ENCODE data around the gene IP6K3. TPM values are rescaled to one million over a fixed set of nuclear protein-coding genes. Genes with fewer than 3 reads are reported as not detected.

The IP6K3 gene
- total RNA-seq, 1 donor from 2014 or later = not detected

DNA sequence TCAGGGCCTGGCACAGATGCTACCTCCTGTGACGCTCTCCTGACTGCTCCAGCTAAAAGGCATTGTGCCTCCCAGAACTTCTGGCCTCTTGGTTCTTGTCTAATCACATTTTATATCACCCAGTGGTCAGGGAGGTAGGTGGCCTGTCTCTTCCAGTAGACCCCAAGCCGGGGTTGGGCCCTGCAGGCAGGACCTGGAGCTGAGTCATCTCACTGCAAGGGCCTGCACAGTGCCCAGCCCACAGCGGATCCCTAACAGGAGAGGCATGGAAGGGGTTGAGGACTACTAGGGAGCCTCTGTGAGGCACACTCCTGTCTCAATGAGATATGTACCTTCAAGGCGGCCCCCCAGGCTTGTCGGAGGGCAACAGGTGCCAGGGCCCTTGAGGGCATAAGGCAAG lies 35.9 kb upstream of the IP6K3 start:
- ATAC-seq (ENCODE audit: low read depth) (no peak), DNase-seq (no peak)
- no peak overlapping the region for H3K4me3 Mint-ChIP-seq
- intact Hi-C loops (cut with micrococcal nuclease) = no loop called here
- POLR2A ChIA-PET = no interaction called here
- no peaks in the 10 kb centered on the region for H3K9me3 Mint-ChIP-seq
- peaks cover 82% of the 10 kb centered on the region for H3K36me3 Mint-ChIP-seq (ENCODE audit: low read depth)
- TF ChIP-seq, protein P1, sequence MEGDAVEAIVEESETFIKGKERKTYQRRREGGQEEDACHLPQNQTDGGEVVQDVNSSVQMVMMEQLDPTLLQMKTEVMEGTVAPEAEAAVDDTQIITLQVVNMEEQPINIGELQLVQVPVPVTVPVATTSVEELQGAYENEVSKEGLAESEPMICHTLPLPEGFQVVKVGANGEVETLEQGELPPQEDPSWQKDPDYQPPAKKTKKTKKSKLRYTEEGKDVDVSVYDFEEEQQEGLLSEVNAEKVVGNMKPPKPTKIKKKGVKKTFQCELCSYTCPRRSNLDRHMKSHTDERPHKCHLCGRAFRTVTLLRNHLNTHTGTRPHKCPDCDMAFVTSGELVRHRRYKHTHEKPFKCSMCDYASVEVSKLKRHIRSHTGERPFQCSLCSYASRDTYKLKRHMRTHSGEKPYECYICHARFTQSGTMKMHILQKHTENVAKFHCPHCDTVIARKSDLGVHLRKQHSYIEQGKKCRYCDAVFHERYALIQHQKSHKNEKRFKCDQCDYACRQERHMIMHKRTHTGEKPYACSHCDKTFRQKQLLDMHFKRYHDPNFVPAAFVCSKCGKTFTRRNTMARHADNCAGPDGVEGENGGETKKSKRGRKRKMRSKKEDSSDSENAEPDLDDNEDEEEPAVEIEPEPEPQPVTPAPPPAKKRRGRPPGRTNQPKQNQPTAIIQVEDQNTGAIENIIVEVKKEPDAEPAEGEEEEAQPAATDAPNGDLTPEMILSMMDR (IDR thresholded peaks at IDR 0.05) = no peak
- H3K27me3 Mint-ChIP-seq = no peaks in the 10 kb centered on the region
- H3K4me1 Mint-ChIP-seq = peaks cover 36% of the 10 kb centered on the region
- CTCF ChIA-PET = interaction anchor here (1.8 to 2.1 kb wide), 2 partner anchors 11 to 13 kb away, joined by 6 read pairs; no protein-coding TSS in a partner anchor
- no peak overlapping the region for H3K27ac Mint-ChIP-seq

DNA sequence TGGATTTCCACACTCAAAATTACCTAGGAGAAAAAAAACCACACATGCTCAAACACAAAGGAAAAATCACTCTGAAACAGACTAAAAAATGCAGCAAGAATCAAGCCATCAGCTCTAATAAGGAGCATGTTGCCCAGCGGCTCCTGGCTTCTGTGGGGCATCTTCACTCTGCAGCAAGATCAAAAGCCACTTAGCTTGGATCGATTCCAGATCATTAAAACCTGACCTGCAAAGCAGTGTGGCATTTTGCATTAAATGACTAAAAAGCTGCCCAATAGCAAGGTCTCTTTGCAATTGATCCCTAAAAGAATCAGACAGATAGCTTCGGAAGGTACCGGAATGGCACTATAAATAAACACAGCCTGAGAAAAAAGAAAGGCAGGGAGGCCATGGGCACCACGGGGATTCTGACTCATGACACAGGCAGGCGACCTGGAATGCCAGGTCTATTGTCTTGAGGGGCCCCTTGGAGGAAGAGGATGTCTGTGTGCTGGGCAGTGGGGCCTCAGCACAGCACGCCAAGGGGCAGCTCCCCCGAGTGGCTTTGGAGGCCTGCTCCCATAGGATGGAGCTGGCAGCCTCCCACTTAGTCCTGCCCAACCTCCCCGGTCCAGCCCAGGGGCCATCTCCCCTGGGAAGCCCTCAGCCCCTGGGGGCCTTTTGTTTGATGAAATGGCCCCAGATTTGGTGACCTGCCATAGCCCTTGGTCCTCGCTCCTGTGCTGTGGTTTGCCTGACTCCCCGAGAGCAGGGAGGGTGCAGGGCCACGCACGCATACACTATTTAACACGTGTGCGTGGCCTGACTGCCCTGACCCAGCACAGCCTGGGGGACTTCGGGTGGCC lies 34.6 kb upstream of the IP6K3 start:
- Mint-ChIP-seq H3K27me3 (no peaks in the 10 kb centered on the region), H3K9me3 (no peaks in the 10 kb centered on the region), H3K27ac (no peak overlapping the region), H3K4me1 (peaks cover 24% of the 10 kb centered on the region), H3K4me3 (no peak overlapping the region), H3K36me3 (ENCODE audit: low read depth) (peaks cover 93% of the 10 kb centered on the region)
- CTCF ChIA-PET = interaction anchor here (1.8 to 2.1 kb wide), 2 partner anchors 10 to 12 kb away, joined by 6 read pairs; no protein-coding TSS in a partner anchor
- ATAC-seq (ENCODE audit: low read depth) (no peak), DNase-seq (no peak)
- POLR2A ChIA-PET = no interaction called here
- intact Hi-C loops (cut with micrococcal nuclease) = no loop called here
- TF ChIP-seq, protein P1 (IDR thresholded peaks at IDR 0.05) = no peak

DNA sequence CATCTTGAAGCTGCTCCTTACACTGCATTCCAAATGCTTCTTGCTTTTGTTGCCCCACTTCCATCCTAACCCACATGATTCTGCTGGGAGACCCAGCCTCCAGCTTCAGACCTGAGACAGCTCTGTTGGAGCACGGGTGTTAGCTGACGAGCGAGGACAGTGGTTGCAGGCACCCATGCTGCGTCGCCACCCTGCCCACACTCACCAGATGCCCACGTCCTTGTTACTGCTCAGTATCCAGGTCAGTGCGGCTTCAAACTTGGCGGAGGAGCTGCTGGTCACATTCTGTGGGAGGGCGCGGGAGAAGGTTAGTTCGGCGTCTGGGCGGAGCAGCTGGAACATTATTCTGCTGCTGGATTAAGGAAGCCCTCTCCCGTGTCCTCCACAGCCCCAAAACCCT lies 33.2 kb upstream of the IP6K3 start:
- Mint-ChIP-seq H3K4me1 (peaks cover 9% of the 10 kb centered on the region), H3K36me3 (ENCODE audit: low read depth) (peaks cover 99% of the 10 kb centered on the region), H3K9me3 (no peaks in the 10 kb centered on the region), H3K27me3 (no peaks in the 10 kb centered on the region), H3K27ac (no peak overlapping the region), H3K4me3 (no peak overlapping the region)
- ATAC-seq (ENCODE audit: low read depth) = no peak
- TF ChIP-seq, protein P1 (IDR thresholded peaks at IDR 0.05) = no peak
- intact Hi-C loops (cut with micrococcal nuclease) = no loop called here
- CTCF ChIA-PET = interaction anchor here (1.2 kb wide), 1 partner anchor 9 kb away, joined by 3 read pairs; no protein-coding TSS in a partner anchor
- POLR2A ChIA-PET = no interaction called here
- DNase-seq = no peak

DNA sequence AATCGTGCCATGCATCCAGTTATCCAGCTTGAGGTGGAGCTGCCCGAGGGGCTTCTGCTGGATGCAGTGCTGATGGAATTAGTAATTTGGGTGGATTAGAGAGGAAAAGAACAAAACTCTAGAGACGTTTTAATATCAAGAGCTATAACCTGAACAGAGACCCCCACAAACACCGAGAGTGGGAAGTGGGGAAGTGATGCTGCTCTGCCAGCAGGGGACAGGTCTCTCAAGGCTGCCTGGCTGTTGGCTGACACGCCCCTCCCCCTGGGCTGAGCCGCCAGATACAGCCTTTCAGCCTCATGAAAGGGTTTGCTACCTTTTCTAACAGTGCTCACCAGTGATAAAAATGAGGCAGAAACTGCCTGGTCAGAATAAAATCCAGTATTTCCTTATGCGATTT lies 32.6 kb upstream of the IP6K3 start:
- Mint-ChIP-seq H3K27ac (no peak overlapping the region), H3K4me3 (no peak overlapping the region), H3K4me1 (peaks cover 4% of the 10 kb centered on the region), H3K9me3 (no peaks in the 10 kb centered on the region), H3K36me3 (ENCODE audit: low read depth) (peaks cover 99% of the 10 kb centered on the region), H3K27me3 (no peaks in the 10 kb centered on the region)
- intact Hi-C loops (cut with micrococcal nuclease) = no loop called here
- ATAC-seq (ENCODE audit: low read depth) (no peak), DNase-seq (no peak)
- TF ChIP-seq, protein P1 (IDR thresholded peaks at IDR 0.05) = no peak
- ChIA-PET POLR2A (no interaction called here), CTCF (interaction anchor here (1.0 to 1.2 kb wide), 2 partner anchors 8 to 10 kb away, joined by 3 read pairs; no protein-coding TSS in a partner anchor)

DNA sequence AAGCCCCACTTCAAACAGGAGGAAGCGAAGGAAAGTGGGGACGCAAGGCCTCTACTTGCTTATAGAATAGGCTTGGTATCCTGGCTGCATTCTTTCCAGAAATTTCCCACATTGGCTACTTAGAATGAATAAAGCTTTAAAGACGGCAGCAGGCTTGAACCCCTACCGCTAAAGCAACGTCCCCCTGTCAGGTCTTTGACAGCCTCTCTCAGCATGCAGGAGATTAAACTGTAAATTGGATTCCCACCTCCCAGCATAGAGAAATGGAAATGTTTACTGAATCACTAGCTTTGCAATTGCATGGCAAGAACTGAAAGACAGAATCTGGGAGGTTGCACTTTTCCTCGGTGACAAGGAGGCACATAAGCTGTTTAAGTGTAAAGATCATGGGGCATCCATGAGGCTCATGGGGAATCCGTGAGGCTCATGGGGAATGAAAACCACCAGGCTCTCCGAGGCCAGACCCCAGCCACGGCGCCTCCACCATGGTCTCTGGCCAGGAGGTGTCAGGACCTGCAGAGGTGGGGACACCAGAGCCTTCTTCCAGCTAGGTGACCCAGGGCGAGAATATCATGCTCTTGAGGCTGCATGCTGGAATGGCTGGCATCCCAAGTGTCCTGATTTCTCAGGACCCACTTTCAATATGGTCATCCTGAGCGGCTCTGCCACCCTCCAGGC lies 31.9 kb upstream of the IP6K3 start:
- no peaks in the 10 kb centered on the region for H3K27me3 Mint-ChIP-seq
- ATAC-seq (ENCODE audit: low read depth) = no peak
- no peaks in the 10 kb centered on the region for H3K9me3 Mint-ChIP-seq
- CTCF ChIA-PET = interaction anchor here (1.0 to 1.2 kb wide), 2 partner anchors 9 kb away, joined by 3 read pairs; no protein-coding TSS in a partner anchor
- no peaks in the 10 kb centered on the region for H3K4me1 Mint-ChIP-seq
- H3K4me3 Mint-ChIP-seq = no peak overlapping the region
- peaks cover 96% of the 10 kb centered on the region for H3K36me3 Mint-ChIP-seq (ENCODE audit: low read depth)
- POLR2A ChIA-PET = interaction anchor here (1.7 kb wide), 1 partner anchor 9 kb away, joined by 4 read pairs; no protein-coding TSS in a partner anchor
- intact Hi-C loops (cut with micrococcal nuclease) = no loop called here
- no peak for DNase-seq
- H3K27ac Mint-ChIP-seq = no peak overlapping the region
- TF ChIP-seq, protein P1 (IDR thresholded peaks at IDR 0.05) = no peak
